Fibroblast of lung (primary cell): ENCODE measurements around the gene SIX3. TPM values are rescaled to one million over a fixed set of nuclear protein-coding genes. Genes with fewer than 3 reads are reported as not detected.

Source experiments
- DNase-seq, 2 donors: peaks; one replicate each; pipeline versions ENCODE4 v3.0.0 to v3.0.0-alpha.2; 2010; ENCODE audit warnings: low read depth in 2 of 2
- H2AFZ ChIP-seq: 2 replicates; pipeline ENCODE4 v1.5.1; 2012; ENCODE audit warnings: low read length, control low read depth, inconsistent platforms
- H3K27ac ChIP-seq: 2 replicates; pipeline ENCODE4 v1.5.1; 2011; ENCODE audit warnings: low read length, control low read depth; ENCODE audit not compliant: insufficient read depth
- H3K27me3 ChIP-seq: 2 replicates; pipeline ENCODE4 v1.5.1; 2011; ENCODE audit warnings: mild to moderate bottlenecking, low read length; ENCODE audit not compliant: control insufficient read depth, insufficient read depth
- H3K36me3 ChIP-seq: 2 replicates; pipeline ENCODE4 v1.5.1; 2011; ENCODE audit warnings: low read length; ENCODE audit not compliant: control insufficient read depth, insufficient read depth
- H3K4me1 ChIP-seq: 2 replicates; pipeline ENCODE4 v1.5.1; 2011; ENCODE audit warnings: low read length; ENCODE audit not compliant: control insufficient read depth, insufficient read depth; ENCODE audit errors: extremely low read depth
- H3K4me2 ChIP-seq: 2 replicates; pipeline ENCODE4 v1.5.1; 2011; ENCODE audit warnings: low read length, control low read depth; ENCODE audit not compliant: insufficient read depth; ENCODE audit errors: extremely low read depth
- H3K4me3 ChIP-seq, 4 experiments: fragments of 200-600 bp in 1 of 4; sonication (generic) in 1 of 4; replicated peaks in 1 of 4; 2 replicates each; pipeline ENCODE4 v1.5.1; 2011 to 2016; ENCODE audit warnings: low read length in 4 of 4, low read depth in 3 of 4, mild to moderate bottlenecking in 3 of 4, control low read depth in 2 of 4, inconsistent platforms in 1 of 4, mixed read lengths in 1 of 4; ENCODE audit not compliant: insufficient read depth in 1 of 4; ENCODE audit errors: control extremely low read depth in 1 of 4
- H3K79me2 ChIP-seq: 2 replicates; pipeline ENCODE4 v1.5.1; 2012; ENCODE audit warnings: mild to moderate bottlenecking, low read length, inconsistent platforms; ENCODE audit not compliant: control insufficient read depth, insufficient read depth
- H3K9ac ChIP-seq: 2 replicates; pipeline ENCODE4 v1.5.1; 2011; ENCODE audit warnings: mild to moderate bottlenecking, low read length, control low read depth; ENCODE audit not compliant: insufficient read depth
- H3K9me3 ChIP-seq: 2 replicates; pipeline ENCODE4 v1.5.1; 2012; ENCODE audit warnings: low read depth, low read length; ENCODE audit not compliant: control insufficient read depth, insufficient read depth
- H4K20me1 ChIP-seq: 2 replicates; pipeline ENCODE4 v1.5.1; 2011; ENCODE audit warnings: low read length; ENCODE audit not compliant: control insufficient read depth, insufficient read depth; ENCODE audit errors: extremely low read depth
- EZH2 ChIP-seq: IDR thresholded peaks from 2 replicates; pipeline ENCODE4 v1.5.1; 2012; ENCODE audit warnings: low read length, control low read depth, mild to moderate bottlenecking; ENCODE audit errors: missing control alignments
- polyA plus RNA-seq, 2 donors: library from polyadenylated mRNA; depleted of rRNA in 1 of 2; stranded (reverse) in 1 of 2; unstranded in 1 of 2; fragments of >200 nt; gene quantifications; 2 replicates each; pipeline ENCODE4 v1.2.1, GENCODE V29; 2011 to 2012; ENCODE audit warnings: missing spikeins in 1 of 2
- total RNA-seq: library from RNA; depleted of rRNA; stranded (reverse); fragments of >200 nt; gene quantifications from 2 replicates; pipeline ENCODE4 v1.2.1, GENCODE V29; 2014
- TF ChIP-seq, protein P1 (sequence below), 2 donors: IDR thresholded peaks in 1 of 2; conservative IDR thresholded peaks in 1 of 2; 1 replicate in 1 of 2; 2 replicates in 1 of 2; pipeline ENCODE4 v1.5.1; 2011 to 2012; ENCODE audit warnings: low read length in 2 of 2, control low read depth in 1 of 2, inconsistent platforms in 1 of 2, low read depth in 1 of 2, mild to moderate bottlenecking in 1 of 2

The SIX3 gene
- total and polyA plus RNA-seq, 2 donors (not counting 1 experiment from before 2014, with no cell fraction given): not detected

GRCh38 chr2:44940049-44940494 lies 1.4 kb upstream of the SIX3 start:
- H3K27me3 ChIP-seq: peaks cover 95% of the 10 kb centered on the region
- no peak overlapping the region for H3K4me3 ChIP-seq
- no peaks in the 10 kb centered on the region for H3K79me2 ChIP-seq
- H4K20me1 ChIP-seq: no peaks in the 10 kb centered on the region
- no peak overlapping the region for H3K4me2 ChIP-seq
- no peak overlapping the region for H2AFZ ChIP-seq
- H3K27ac ChIP-seq: no peak overlapping the region
- DNase-seq: no peak
- no peak for TF ChIP-seq EZH2
- TF ChIP-seq, protein P1, sequence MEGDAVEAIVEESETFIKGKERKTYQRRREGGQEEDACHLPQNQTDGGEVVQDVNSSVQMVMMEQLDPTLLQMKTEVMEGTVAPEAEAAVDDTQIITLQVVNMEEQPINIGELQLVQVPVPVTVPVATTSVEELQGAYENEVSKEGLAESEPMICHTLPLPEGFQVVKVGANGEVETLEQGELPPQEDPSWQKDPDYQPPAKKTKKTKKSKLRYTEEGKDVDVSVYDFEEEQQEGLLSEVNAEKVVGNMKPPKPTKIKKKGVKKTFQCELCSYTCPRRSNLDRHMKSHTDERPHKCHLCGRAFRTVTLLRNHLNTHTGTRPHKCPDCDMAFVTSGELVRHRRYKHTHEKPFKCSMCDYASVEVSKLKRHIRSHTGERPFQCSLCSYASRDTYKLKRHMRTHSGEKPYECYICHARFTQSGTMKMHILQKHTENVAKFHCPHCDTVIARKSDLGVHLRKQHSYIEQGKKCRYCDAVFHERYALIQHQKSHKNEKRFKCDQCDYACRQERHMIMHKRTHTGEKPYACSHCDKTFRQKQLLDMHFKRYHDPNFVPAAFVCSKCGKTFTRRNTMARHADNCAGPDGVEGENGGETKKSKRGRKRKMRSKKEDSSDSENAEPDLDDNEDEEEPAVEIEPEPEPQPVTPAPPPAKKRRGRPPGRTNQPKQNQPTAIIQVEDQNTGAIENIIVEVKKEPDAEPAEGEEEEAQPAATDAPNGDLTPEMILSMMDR (conservative IDR thresholded peaks at IDR 0.05 in 1 of 2, IDR thresholded peaks at IDR 0.05 in 1 of 2; ENCODE audit: low read depth in 1 of 2, low read length in 2 of 2): no peak
- H3K9ac ChIP-seq: no peak overlapping the region
- no peaks in the 10 kb centered on the region for H3K9me3 ChIP-seq
- H3K36me3 ChIP-seq: no peaks in the 10 kb centered on the region
- no peaks in the 10 kb centered on the region for H3K4me1 ChIP-seq

DNA sequence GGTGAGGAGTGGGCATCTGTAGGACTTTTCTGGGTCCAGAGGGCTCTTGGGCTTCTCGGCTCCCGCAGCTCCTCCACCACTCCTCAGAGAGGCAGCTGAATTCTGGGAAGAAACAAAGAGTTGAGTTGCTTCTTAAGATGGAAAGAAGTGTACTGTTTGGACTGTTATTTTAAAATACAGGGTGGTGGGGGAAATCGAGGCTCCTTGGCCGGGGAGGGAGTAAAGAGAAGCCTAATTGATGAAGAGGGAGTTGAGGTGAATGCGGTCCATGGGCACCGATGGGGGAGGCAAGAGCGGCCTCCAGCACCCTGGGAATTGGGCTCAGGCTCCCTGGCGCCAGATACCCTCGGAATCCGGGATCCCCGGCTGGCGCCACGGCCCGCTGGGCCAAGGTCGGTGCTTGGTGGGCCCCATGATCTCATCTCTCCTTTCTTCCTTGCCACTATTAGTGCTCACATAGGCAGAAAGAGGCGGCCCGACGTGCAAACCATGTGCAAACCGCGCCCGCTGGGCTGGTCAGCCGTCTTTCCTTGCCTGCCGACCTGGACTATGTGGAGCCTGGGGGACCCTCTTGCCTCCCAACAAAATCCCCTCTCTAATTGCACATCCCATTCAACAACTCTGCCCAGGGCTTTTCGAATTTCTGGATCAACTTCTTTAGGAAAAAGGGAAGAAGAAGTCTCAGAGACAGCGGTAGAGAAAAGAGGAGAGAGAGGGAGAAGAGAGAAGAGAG lies 604 bp upstream of the SIX3 start:
- Histone ChIP-seq H3K9ac (no peak overlapping the region), H3K4me3 (no peak overlapping the region), H4K20me1 (no peaks in the 10 kb centered on the region)

GRCh38 chr2:44942304-44943030 lies 965 bp downstream of the SIX3 start:
- Histone ChIP-seq H3K27ac (no peak overlapping the region), H4K20me1 (no peaks in the 10 kb centered on the region), H3K9ac (no peak overlapping the region), H3K36me3 (no peaks in the 10 kb centered on the region), H3K27me3 (peaks cover 87% of the 10 kb centered on the region), H3K4me1 (no peaks in the 10 kb centered on the region), H3K4me3 (no peak overlapping the region), H3K4me2 (no peak overlapping the region), H2AFZ (no peak overlapping the region), H3K79me2 (no peaks in the 10 kb centered on the region), H3K9me3 (no peaks in the 10 kb centered on the region)
- DNase-seq: no peak
- TF ChIP-seq EZH2: peak; percentile 91
- TF ChIP-seq, protein P1 (conservative IDR thresholded peaks at IDR 0.05 in 1 of 2, IDR thresholded peaks at IDR 0.05 in 1 of 2; ENCODE audit: low read depth in 1 of 2, low read length in 2 of 2): no peak

More for the DNA sequence above, 604 bp upstream of the SIX3 start:
- no peaks in the 10 kb centered on the region for H3K9me3 ChIP-seq
- H3K79me2 ChIP-seq: no peaks in the 10 kb centered on the region
- no peak overlapping the region for H3K27ac ChIP-seq
- TF ChIP-seq, protein P1 (conservative IDR thresholded peaks at IDR 0.05 in 1 of 2, IDR thresholded peaks at IDR 0.05 in 1 of 2; ENCODE audit: low read depth in 1 of 2, low read length in 2 of 2): no peak
- TF ChIP-seq EZH2: peak; percentile 36
- H3K4me2 ChIP-seq: no peak overlapping the region
- peaks cover 90% of the 10 kb centered on the region for H3K27me3 ChIP-seq
- no peak overlapping the region for H2AFZ ChIP-seq
- no peaks in the 10 kb centered on the region for H3K4me1 ChIP-seq
- no peaks in the 10 kb centered on the region for H3K36me3 ChIP-seq
- DNase-seq: no peak
